Measurements from ENCODE around the gene TRPC4.
A peak's percentile ranks its signal among the peaks of the same experiment; 100 is the strongest.

- TF ChIP-seq, protein P1, sequence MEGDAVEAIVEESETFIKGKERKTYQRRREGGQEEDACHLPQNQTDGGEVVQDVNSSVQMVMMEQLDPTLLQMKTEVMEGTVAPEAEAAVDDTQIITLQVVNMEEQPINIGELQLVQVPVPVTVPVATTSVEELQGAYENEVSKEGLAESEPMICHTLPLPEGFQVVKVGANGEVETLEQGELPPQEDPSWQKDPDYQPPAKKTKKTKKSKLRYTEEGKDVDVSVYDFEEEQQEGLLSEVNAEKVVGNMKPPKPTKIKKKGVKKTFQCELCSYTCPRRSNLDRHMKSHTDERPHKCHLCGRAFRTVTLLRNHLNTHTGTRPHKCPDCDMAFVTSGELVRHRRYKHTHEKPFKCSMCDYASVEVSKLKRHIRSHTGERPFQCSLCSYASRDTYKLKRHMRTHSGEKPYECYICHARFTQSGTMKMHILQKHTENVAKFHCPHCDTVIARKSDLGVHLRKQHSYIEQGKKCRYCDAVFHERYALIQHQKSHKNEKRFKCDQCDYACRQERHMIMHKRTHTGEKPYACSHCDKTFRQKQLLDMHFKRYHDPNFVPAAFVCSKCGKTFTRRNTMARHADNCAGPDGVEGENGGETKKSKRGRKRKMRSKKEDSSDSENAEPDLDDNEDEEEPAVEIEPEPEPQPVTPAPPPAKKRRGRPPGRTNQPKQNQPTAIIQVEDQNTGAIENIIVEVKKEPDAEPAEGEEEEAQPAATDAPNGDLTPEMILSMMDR (IDR thresholded peaks at IDR 0.05) = peak; percentile 25; the same call in 1 of the 2 replicates
- TF ChIP-seq, protein P2, sequence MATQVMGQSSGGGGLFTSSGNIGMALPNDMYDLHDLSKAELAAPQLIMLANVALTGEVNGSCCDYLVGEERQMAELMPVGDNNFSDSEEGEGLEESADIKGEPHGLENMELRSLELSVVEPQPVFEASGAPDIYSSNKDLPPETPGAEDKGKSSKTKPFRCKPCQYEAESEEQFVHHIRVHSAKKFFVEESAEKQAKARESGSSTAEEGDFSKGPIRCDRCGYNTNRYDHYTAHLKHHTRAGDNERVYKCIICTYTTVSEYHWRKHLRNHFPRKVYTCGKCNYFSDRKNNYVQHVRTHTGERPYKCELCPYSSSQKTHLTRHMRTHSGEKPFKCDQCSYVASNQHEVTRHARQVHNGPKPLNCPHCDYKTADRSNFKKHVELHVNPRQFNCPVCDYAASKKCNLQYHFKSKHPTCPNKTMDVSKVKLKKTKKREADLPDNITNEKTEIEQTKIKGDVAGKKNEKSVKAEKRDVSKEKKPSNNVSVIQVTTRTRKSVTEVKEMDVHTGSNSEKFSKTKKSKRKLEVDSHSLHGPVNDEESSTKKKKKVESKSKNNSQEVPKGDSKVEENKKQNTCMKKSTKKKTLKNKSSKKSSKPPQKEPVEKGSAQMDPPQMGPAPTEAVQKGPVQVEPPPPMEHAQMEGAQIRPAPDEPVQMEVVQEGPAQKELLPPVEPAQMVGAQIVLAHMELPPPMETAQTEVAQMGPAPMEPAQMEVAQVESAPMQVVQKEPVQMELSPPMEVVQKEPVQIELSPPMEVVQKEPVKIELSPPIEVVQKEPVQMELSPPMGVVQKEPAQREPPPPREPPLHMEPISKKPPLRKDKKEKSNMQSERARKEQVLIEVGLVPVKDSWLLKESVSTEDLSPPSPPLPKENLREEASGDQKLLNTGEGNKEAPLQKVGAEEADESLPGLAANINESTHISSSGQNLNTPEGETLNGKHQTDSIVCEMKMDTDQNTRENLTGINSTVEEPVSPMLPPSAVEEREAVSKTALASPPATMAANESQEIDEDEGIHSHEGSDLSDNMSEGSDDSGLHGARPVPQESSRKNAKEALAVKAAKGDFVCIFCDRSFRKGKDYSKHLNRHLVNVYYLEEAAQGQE (IDR thresholded peaks at IDR 0.05; ENCODE audit: insufficient read depth in 1 of 2, low read depth in 2 of 2, low read length in 1 of 2) = no peak
- TF ChIP-seq TCF7L2 (IDR thresholded peaks at IDR 0.05; ENCODE audit: low read depth, low read length) = no peak
These were observed 229.1 kb downstream of the TRPC4 start for GRCh38 chr13:37640499-37640898.
